Activated CD8-positive, alpha-beta memory T cell treated with anti-CD3 and anti-CD28 coated beads, Interleukin-2, amount 50 U/mL, for 1 hour (primary cell): ENCODE data around the gene DCLRE1A.
"Not testable (repeated sequence)": the region's sequence is repeated elsewhere in the genome, so short reads cannot be mapped to it uniquely, and the experiment has no call there.

ENCODE experiments used
- DNase-seq: peaks from one replicate; pipeline ENCODE4 v3.0.0-alpha.2; 2020; ENCODE audit errors: extremely low read depth

Gene DCLRE1A

GRCh38 chr10:113858541-113858940 is 4.7 kb upstream of the DCLRE1A start:
- DNase-seq = no peak

GRCh38 chr10:113857210-113857609 is 3.3 kb upstream of the DCLRE1A start:
- DNase-seq = no peak

GRCh38 chr10:113856563-113856962 is 2.7 kb upstream of the DCLRE1A start:
- no peak for DNase-seq

GRCh38 chr10:113854761-113855588 is 1.1 kb upstream of the DCLRE1A start:
- DNase-seq = no peak

GRCh38 chr10:113853578-113854012 is 287 bp downstream of the DCLRE1A start:
- DNase-seq = no peak

- no peak for DNase-seq
Measured at GRCh38 chr10:113849946-113850345, 3.9 kb downstream of the DCLRE1A start.

GRCh38 chr10:113849140-113849803 is 4.6 kb downstream of the DCLRE1A start:
- DNase-seq = no peak

- DNase-seq = no peak
Measured at GRCh38 chr10:113846036-113846435, 7.8 kb downstream of the DCLRE1A start.

GRCh38 chr10:113843972-113844485 is 9.9 kb downstream of the DCLRE1A start:
- no peak for DNase-seq

GRCh38 chr10:113842171-113842570 is 11.7 kb downstream of the DCLRE1A start:
- no peak for DNase-seq

GRCh38 chr10:113828567-113828966 is 25.3 kb downstream of the DCLRE1A start:
- DNase-seq = not testable (repeated sequence)

GRCh38 chr10:113825791-113826190 is 28.1 kb downstream of the DCLRE1A start:
- no peak for DNase-seq

GRCh38 chr10:113823389-113823788 is 30.5 kb downstream of the DCLRE1A start:
- no peak for DNase-seq

GRCh38 chr10:113822174-113822573 is 31.7 kb downstream of the DCLRE1A start:
- DNase-seq = no peak

GRCh38 chr10:113821306-113821705 is 32.6 kb downstream of the DCLRE1A start:
- DNase-seq = not testable (repeated sequence)

- no peak for DNase-seq
Measured at GRCh38 chr10:113820507-113820906, 33.4 kb downstream of the DCLRE1A start.

GRCh38 chr10:113819989-113820388 is 33.9 kb downstream of the DCLRE1A start:
- no peak for DNase-seq

- DNase-seq = not testable (repeated sequence)
Measured at GRCh38 chr10:113814700-113815099, 39.2 kb downstream of the DCLRE1A start.

GRCh38 chr10:113808168-113808567 is 45.7 kb downstream of the DCLRE1A start:
- DNase-seq = no peak

GRCh38 chr10:113806503-113806902 is 47.4 kb downstream of the DCLRE1A start:
- no peak for DNase-seq

- DNase-seq = no peak
Measured at GRCh38 chr10:113802997-113803396, 50.9 kb downstream of the DCLRE1A start.

GRCh38 chr10:113801569-113801968 is 52.3 kb downstream of the DCLRE1A start:
- DNase-seq = no peak

- no peak for DNase-seq
Measured at GRCh38 chr10:113791691-113792090, 62.2 kb downstream of the DCLRE1A start.
